GM23248 (cell line): ENCODE results near the gene GALNT13. TPM values are rescaled to one million over a fixed set of nuclear protein-coding genes. Genes with fewer than 3 reads are reported as not detected.

Source experiments
- DNase-seq: peaks from one replicate; pipeline ENCODE4 v3.0.0-alpha.2; 2015
- H2AFZ ChIP-seq: fragments of 200-600 bp; sonication (generic); 2 replicates; pipeline ENCODE4 v1.6.1; 2016; ENCODE audit warnings: antibody characterized with exemption
- H3F3A ChIP-seq: fragments of 200-600 bp; sonication (generic); 2 replicates; pipeline ENCODE4 v1.6.1; 2016; ENCODE audit warnings: mild to moderate bottlenecking, antibody characterized with exemption, mixed run types; ENCODE audit not compliant: insufficient read depth
- H3K27ac ChIP-seq: fragments of 200-600 bp; sonication (generic); 2 replicates; pipeline ENCODE4 v1.5.1; 2016; ENCODE audit warnings: mild to moderate bottlenecking
- H3K27me3 ChIP-seq: fragments of 200-600 bp; sonication (generic); replicated peaks from 2 replicates; pipeline ENCODE4 v1.6.1; 2016; ENCODE audit warnings: mild to moderate bottlenecking; ENCODE audit not compliant: insufficient read depth
- H3K36me3 ChIP-seq: fragments of 200-600 bp; sonication (generic); 2 replicates; pipeline ENCODE4 v1.6.1; 2016; ENCODE audit warnings: low read depth, mild to moderate bottlenecking
- H3K4me1 ChIP-seq: fragments of 200-600 bp; sonication (generic); 2 replicates; pipeline ENCODE4 v1.6.1; 2016; ENCODE audit warnings: mild to moderate bottlenecking; ENCODE audit not compliant: insufficient read depth
- H3K4me2 ChIP-seq: fragments of 200-600 bp; sonication (generic); one replicate; pipeline ENCODE4 v1.6.1; 2016; ENCODE audit warnings: mild to moderate bottlenecking; ENCODE audit not compliant: unreplicated experiment
- H3K4me3 ChIP-seq: fragments of 200-600 bp; sonication (generic); 2 replicates; pipeline ENCODE4 v1.5.1; 2016; ENCODE audit warnings: mild to moderate bottlenecking
- H3K79me2 ChIP-seq: fragments of 200-600 bp; sonication (generic); 2 replicates; pipeline ENCODE4 v1.6.1; 2016; ENCODE audit warnings: mild to moderate bottlenecking; ENCODE audit not compliant: insufficient read depth
- H3K9ac ChIP-seq: fragments of 200-600 bp; sonication (generic); 2 replicates; pipeline ENCODE4 v1.6.1; 2016; ENCODE audit warnings: mild to moderate bottlenecking
- H3K9me2 ChIP-seq: fragments of 200-600 bp; sonication (generic); 2 replicates; pipeline ENCODE4 v1.6.1; 2016; ENCODE audit warnings: mixed run types, mild to moderate bottlenecking, moderate library complexity; ENCODE audit not compliant: insufficient read depth
- H3K9me3 ChIP-seq: fragments of 200-600 bp; sonication (generic); one replicate; pipeline ENCODE4 v1.6.1; 2017; ENCODE audit warnings: low read depth
- H4K20me1 ChIP-seq: fragments of 200-600 bp; sonication (generic); 2 replicates; pipeline ENCODE4 v1.6.0; 2016; ENCODE audit not compliant: insufficient read depth
- EZH2 ChIP-seq: fragments of 200-600 bp; sonication (generic); IDR thresholded peaks from 2 replicates; pipeline ENCODE4 v1.6.1; 2018; ENCODE audit warnings: antibody characterized with exemption, mild to moderate bottlenecking; ENCODE audit not compliant: insufficient read depth, poor library complexity, severe bottlenecking
- EZH2phosphoT487 ChIP-seq: fragments of 200-600 bp; sonication (generic); IDR thresholded peaks from 2 replicates; pipeline ENCODE4 v1.6.1; 2018; ENCODE audit warnings: antibody characterized with exemption, moderate library complexity, mild to moderate bottlenecking, low read depth; ENCODE audit not compliant: insufficient read depth
- WGBS, 2 experiments: methylation state at CpG; one replicate each; pipeline ENCODE4 v1.1.6; 2015 to 2017; ENCODE audit warnings: low lambda C conversion rate in 2 of 2, low coverage in 1 of 2; ENCODE audit errors: missing lambda C conversion rate in 2 of 2; 5-methylcytosine and 5-hydroxymethylcytosine counted together
- in situ Hi-C: fragments of 300-500 bp; cut with MboI; formaldehyde crosslinking; loops from 2 replicates; pipeline ENCODE4 v1.15.0; 2020
- polyA plus RNA-seq: library from polyadenylated mRNA; unstranded; fragments of >200 nt; fragmentation: Nextera tagmentation; extraction: Ambion mirVana; gene quantifications from 2 replicates; pipeline ENCODE4 v1.2.1, GENCODE V29; 2016
- total RNA-seq: library from RNA; depleted of rRNA; stranded (reverse); fragments of >200 nt; shearing (Covaris generic); gene quantifications from 2 replicates; pipeline ENCODE4 v1.2.3, GENCODE V29; 2014

The GALNT13 gene
- total and polyA plus RNA-seq, 2 experiments from 2014 or later: 0.11 TPM; not detected in 1

GRCh38 chr2:153986488-153987229 is 114.9 kb downstream of the GALNT13 start:
- Histone ChIP-seq H3K9ac (no peak overlapping the region), H3K9me2 (no peaks in the 10 kb centered on the region), H3K27me3 (no peaks in the 10 kb centered on the region), H3K4me1 (no peaks in the 10 kb centered on the region), H3K36me3 (no peaks in the 10 kb centered on the region), H3K27ac (no peak overlapping the region), H3K79me2 (no peaks in the 10 kb centered on the region), H4K20me1 (no peaks in the 10 kb centered on the region), H3K4me3 (no peak overlapping the region), H3F3A (no peaks in the 10 kb centered on the region), H3K4me2 (no peak overlapping the region), H3K9me3 (no peaks in the 10 kb centered on the region), H2AFZ (peak overlapping the region; percentile 44; the same call in 1 of the 2 replicates)
- TF ChIP-seq EZH2phosphoT487 (no peak), EZH2 (no peak)
- 20 to 22% methylated on average over 9 of the region's 9 CpGs for WGBS, 2 experiments
- in situ Hi-C loops: no loop called here
- DNase-seq: peak; percentile 27

GRCh38 chr2:153990771-153991170 is 119.0 kb downstream of the GALNT13 start:
- no peak overlapping the region for H3K4me3 ChIP-seq
- H3K9me3 ChIP-seq: no peaks in the 10 kb centered on the region
- no peaks in the 10 kb centered on the region for H3K36me3 ChIP-seq
- H3K9ac ChIP-seq: no peak overlapping the region
- H2AFZ ChIP-seq: no peak overlapping the region
- no peak for DNase-seq
- TF ChIP-seq EZH2 (no peak), EZH2phosphoT487 (no peak)
- no peak overlapping the region for H3K27ac ChIP-seq
- in situ Hi-C loops: no loop called here
- no peak overlapping the region for H3K4me2 ChIP-seq
- no peaks in the 10 kb centered on the region for H3K4me1 ChIP-seq
- H3K27me3 ChIP-seq: no peaks in the 10 kb centered on the region
- no peaks in the 10 kb centered on the region for H4K20me1 ChIP-seq
- H3K79me2 ChIP-seq: no peaks in the 10 kb centered on the region
- H3F3A ChIP-seq: no peaks in the 10 kb centered on the region
- H3K9me2 ChIP-seq: no peaks in the 10 kb centered on the region

GRCh38 chr2:154013514-154013913 is 141.8 kb downstream of the GALNT13 start:
- TF ChIP-seq EZH2 (no peak), EZH2phosphoT487 (no peak)
- H3K36me3 ChIP-seq: no peaks in the 10 kb centered on the region
- in situ Hi-C loops: no loop called here

GRCh38 chr2:154015233-154015632 is 143.5 kb downstream of the GALNT13 start:
- DNase-seq: no peak
- Histone ChIP-seq H3K9me3 (no peaks in the 10 kb centered on the region), H2AFZ (no peak overlapping the region), H3F3A (no peaks in the 10 kb centered on the region), H3K36me3 (no peaks in the 10 kb centered on the region), H3K9ac (no peak overlapping the region), H4K20me1 (no peaks in the 10 kb centered on the region), H3K27me3 (no peaks in the 10 kb centered on the region), H3K4me2 (no peak overlapping the region), H3K27ac (no peak overlapping the region), H3K4me3 (no peak overlapping the region), H3K4me1 (no peaks in the 10 kb centered on the region), H3K9me2 (no peaks in the 10 kb centered on the region), H3K79me2 (no peaks in the 10 kb centered on the region)
- no peak for TF ChIP-seq EZH2
- no peak for TF ChIP-seq EZH2phosphoT487
- in situ Hi-C loops: no loop called here
- 25 to 35% methylated on average over 2 of the region's 2 CpGs for WGBS, 2 experiments

More at GRCh38 chr2:154013514-154013913, 141.8 kb downstream of the GALNT13 start:
- no peaks in the 10 kb centered on the region for H3K79me2 ChIP-seq
- no peak for DNase-seq
- H2AFZ ChIP-seq: no peak overlapping the region
- H3K4me1 ChIP-seq: no peaks in the 10 kb centered on the region
- no peaks in the 10 kb centered on the region for H3F3A ChIP-seq
- no peaks in the 10 kb centered on the region for H4K20me1 ChIP-seq
- no peaks in the 10 kb centered on the region for H3K9me2 ChIP-seq
- H3K27me3 ChIP-seq: no peaks in the 10 kb centered on the region
- H3K9ac ChIP-seq: no peak overlapping the region
- WGBS, 2 experiments: 70 to 71% methylated on average over 16 to 17 of the region's 17 CpGs
- no peak overlapping the region for H3K4me2 ChIP-seq
- no peak overlapping the region for H3K4me3 ChIP-seq
- no peak overlapping the region for H3K27ac ChIP-seq
- H3K9me3 ChIP-seq: peaks cover 3% of the 10 kb centered on the region
